Right ventricle myocardium inferior (tissue), 1 donor: Measurements from ENCODE around the gene CHRM2. TPM values are rescaled to one million over a fixed set of nuclear protein-coding genes. Genes with fewer than 3 reads are reported as not detected.
A peak's percentile ranks its signal among the peaks of the same experiment; 100 is the strongest.

Experiments used
- ATAC-seq: fragments of 200-7000 bp; cut with Tn5 transposase; one replicate; pipeline ENCODE4 v1.9.1; 2020; ENCODE audit warnings: mild to moderate bottlenecking, moderate library complexity
- DNase-seq: peaks from one replicate; pipeline ENCODE4 v3.0.0; 2021; ENCODE audit errors: missing footprints
- intact Hi-C: fragments of 100-400 bp; cut with DNase I; formaldehyde crosslinking; loops from one replicate; pipeline ENCODE4 v1.11.0; 2022
- total RNA-seq: library from RNA; stranded (reverse); fragmentation: NEBNext Ultra II Directional; extraction: Animal tissue kit (Norgen Biotek cat#: 25700); gene quantifications from one replicate; pipeline ENCODE4 v1.2.1, GENCODE V29; 2021
- donor health status: DM: no; HTN: yes; CAD: no; lungs with severe emphysema.

CHRM2 gene
- total RNA-seq, 1 donor from 2014 or later = 70.4 TPM

GRCh38 chr7:137001478-137001877, 133.0 kb downstream of the CHRM2 start:
- no peak for DNase-seq
- intact Hi-C loops = loop anchor here (10.0 kb wide), 1 partner anchor 127 kb away; no protein-coding TSS in a partner anchor
- no peak for ATAC-seq

GRCh38 chr7:137003086-137003485, 134.6 kb downstream of the CHRM2 start:
- ATAC-seq = no peak
- DNase-seq = no peak
- intact Hi-C loops = loop anchor here (10.0 kb wide), 1 partner anchor 128 kb away; no protein-coding TSS in a partner anchor

GRCh38 chr7:137003566-137003965, 135.1 kb downstream of the CHRM2 start:
- no peak for DNase-seq
- ATAC-seq = no peak
- intact Hi-C loops = loop anchor here (10.0 kb wide), 1 partner anchor 129 kb away; no protein-coding TSS in a partner anchor

GRCh38 chr7:137005873-137006272, 137.4 kb downstream of the CHRM2 start:
- intact Hi-C loops = loop anchor here (10.0 kb wide), 1 partner anchor 131 kb away; no protein-coding TSS in a partner anchor
- DNase-seq = no peak
- ATAC-seq = no peak

GRCh38 chr7:137006293-137006692, 137.8 kb downstream of the CHRM2 start:
- DNase-seq = no peak
- ATAC-seq = peak; percentile 77
- intact Hi-C loops = loop anchor here (10.0 kb wide), 1 partner anchor 131 kb away; no protein-coding TSS in a partner anchor

GRCh38 chr7:137007001-137007694, 138.7 kb downstream of the CHRM2 start:
- intact Hi-C loops = loop anchor here (10.0 kb wide), 1 partner anchor 132 kb away; no protein-coding TSS in a partner anchor
- ATAC-seq = no peak
- DNase-seq = no peak

GRCh38 chr7:137009404-137009803, 141.0 kb downstream of the CHRM2 start:
- ATAC-seq (no peak), DNase-seq (no peak)
- intact Hi-C loops = loop anchor here (10.0 kb wide), 1 partner anchor 135 kb away; no protein-coding TSS in a partner anchor

GRCh38 chr7:137015015-137015414, 146.6 kb downstream of the CHRM2 start:
- intact Hi-C loops = no loop called here
- DNase-seq (no peak), ATAC-seq (peak; percentile 20)

GRCh38 chr7:137017221-137017620, 148.8 kb downstream of the CHRM2 start:
- intact Hi-C loops = no loop called here
- no peak for ATAC-seq
- DNase-seq = no peak

GRCh38 chr7:137018468-137018867, 150.0 kb downstream of the CHRM2 start:
- ATAC-seq = no peak
- DNase-seq = no peak
- intact Hi-C loops = no loop called here

- intact Hi-C loops = no loop called here
- ATAC-seq = no peak
- DNase-seq = no peak
These were observed 151.9 kb downstream of the CHRM2 start for GRCh38 chr7:137020351-137020750.

GRCh38 chr7:137025469-137026175, 157.2 kb downstream of the CHRM2 start:
- DNase-seq = no peak
- ATAC-seq = no peak
- intact Hi-C loops = no loop called here

- ATAC-seq (no peak), DNase-seq (no peak)
- intact Hi-C loops = no loop called here
These were observed 157.7 kb downstream of the CHRM2 start for GRCh38 chr7:137026176-137026500.

GRCh38 chr7:137032436-137032835, 164.0 kb downstream of the CHRM2 start:
- DNase-seq (no peak), ATAC-seq (no peak)

GRCh38 chr7:137036768-137037167, 168.3 kb downstream of the CHRM2 start:
- DNase-seq = no peak
- intact Hi-C loops = no loop called here
- ATAC-seq = no peak

More at GRCh38 chr7:137032436-137032835, 164.0 kb downstream of the CHRM2 start:
- intact Hi-C loops = no loop called here

- intact Hi-C loops = no loop called here
- DNase-seq = no peak
- no peak for ATAC-seq
These were observed 170.3 kb downstream of the CHRM2 start for GRCh38 chr7:137038706-137039105.

GRCh38 chr7:137040745-137041144, 172.3 kb downstream of the CHRM2 start:
- DNase-seq (no peak), ATAC-seq (no peak)
- intact Hi-C loops = no loop called here

GRCh38 chr7:137045573-137045972, 177.1 kb downstream of the CHRM2 start:
- DNase-seq (no peak), ATAC-seq (no peak)
- intact Hi-C loops = no loop called here

- DNase-seq = no peak
- intact Hi-C loops = no loop called here
- ATAC-seq = no peak
These were observed 201.0 kb downstream of the CHRM2 start for GRCh38 chr7:137069249-137069963.
